Endothelial cell of umbilical vein (primary cell): Measurements from ENCODE around the gene OR10J5. TPM values are rescaled to one million over a fixed set of nuclear protein-coding genes. Genes with fewer than 3 reads are reported as not detected.

Experiments used
- BruUV-seq: library from RNA; stranded (reverse); fragments of 400-500 nt; replicated peaks from 2 replicates; lab custom pipeline; 2021; lab: Mats Ljungman, UMichigan
- CTCF ChIA-PET: fragments of 300-600, 350-600 bp; sonication (Branson Sonifier 250); formaldehyde crosslinking; loops from one replicate; lab custom pipeline; 2021; ENCODE audit warnings: antibody characterized with exemption, inconsistent platforms; lab: Charles Lee
- POLR2A ChIA-PET: fragments of 300-600, 350-600 bp; sonication (Branson Sonifier 250); formaldehyde crosslinking; loops from one replicate; lab custom pipeline; 2021; ENCODE audit warnings: antibody characterized with exemption, inconsistent platforms; lab: Charles Lee
- DNase-seq: peaks from one replicate; pipeline ENCODE4 v3.0.0-alpha.2; 2011; ENCODE audit warnings: low read depth, low spot score
- FAIRE-seq: peaks from 2 replicates; lab custom pipeline; 2011; peaks lifted over from hg19 to GRCh38; lab: Jason Lieb, UNC
- H2AFZ ChIP-seq: 2 replicates; pipeline ENCODE4 v1.6.0; 2012; ENCODE audit warnings: low read depth, low read length, control low read depth, inconsistent platforms
- H3K27ac ChIP-seq: 2 replicates; pipeline ENCODE4 v1.5.1; 2011; ENCODE audit warnings: low read depth, mild to moderate bottlenecking, control low read depth, low read length, moderate library complexity; ENCODE audit not compliant: insufficient read depth
- H3K27me3 ChIP-seq, 2 experiments: 2 replicates each; pipeline versions ENCODE4 v1.6.0 to v1.6.1; 2011; ENCODE audit warnings: low read length in 2 of 2, mixed read lengths in 1 of 2; ENCODE audit not compliant: control insufficient read depth in 2 of 2, insufficient read depth in 2 of 2
- H3K36me3 ChIP-seq, 2 experiments: 2 replicates in 1 of 2; 3 replicates in 1 of 2; pipeline ENCODE4 v1.5.1; 2011; ENCODE audit warnings: low read length in 2 of 2, mild to moderate bottlenecking in 1 of 2, moderate library complexity in 1 of 2; ENCODE audit not compliant: control insufficient read depth in 2 of 2, insufficient read depth in 2 of 2; ENCODE audit errors: extremely low read depth in 1 of 2
- H3K4me1 ChIP-seq: 3 replicates; pipeline ENCODE4 v1.5.1; 2011; ENCODE audit warnings: mild to moderate bottlenecking, low read length; ENCODE audit not compliant: control insufficient read depth, insufficient read depth; ENCODE audit errors: extremely low read depth
- H3K4me2 ChIP-seq: 2 replicates; pipeline ENCODE4 v1.6.1; 2011; ENCODE audit warnings: low read length, control low read depth, mixed read lengths; ENCODE audit not compliant: insufficient read depth
- H3K4me3 ChIP-seq, 3 experiments: fragments of 200-600 bp in 1 of 3; sonication (generic), shearing (Covaris generic) in 1 of 3; replicated peaks in 1 of 3; 2 replicates each; pipeline ENCODE4 v1.5.1; 2011 to 2016; ENCODE audit warnings: control low read depth in 3 of 3, low read length in 3 of 3, mild to moderate bottlenecking in 2 of 3, inconsistent platforms in 1 of 3, low read depth in 1 of 3, moderate library complexity in 1 of 3; ENCODE audit not compliant: insufficient read depth in 1 of 3
- H3K79me2 ChIP-seq: 2 replicates; pipeline ENCODE4 v1.6.0; 2012; ENCODE audit warnings: low read length, inconsistent platforms; ENCODE audit not compliant: control insufficient read depth, insufficient read depth
- H3K9ac ChIP-seq: replicated peaks from 2 replicates; pipeline ENCODE3; 2011; ENCODE audit warnings: low read length, control low read depth; ENCODE audit not compliant: insufficient read depth; ENCODE audit errors: extremely low read depth
- H3K9me1 ChIP-seq: replicated peaks from 3 replicates; pipeline ENCODE4 v1.6.0; 2011; ENCODE audit warnings: mild to moderate bottlenecking, low read length; ENCODE audit not compliant: control insufficient read depth, insufficient read depth; ENCODE audit errors: extremely low read depth
- H3K9me3 ChIP-seq: replicated peaks from 2 replicates; pipeline ENCODE4 v1.5.1; 2012; ENCODE audit warnings: low read length, inconsistent platforms; ENCODE audit not compliant: control insufficient read depth, insufficient read depth
- H4K20me1 ChIP-seq: replicated peaks from 2 replicates; pipeline ENCODE3; 2011; ENCODE audit warnings: mild to moderate bottlenecking, low read length; ENCODE audit not compliant: control insufficient read depth, insufficient read depth; ENCODE audit errors: extremely low read depth
- CTCF ChIP-seq, 2 donors: IDR thresholded peaks; 1 replicate in 1 of 2; 2 replicates in 1 of 2; pipeline ENCODE4 v1.5.1; 2011; ENCODE audit warnings: low read length in 2 of 2, mild to moderate bottlenecking in 2 of 2, moderate library complexity in 2 of 2, control low read depth in 1 of 2, inconsistent platforms in 1 of 2, low read depth in 1 of 2; ENCODE audit not compliant: insufficient read depth in 1 of 2; ENCODE audit errors: extremely low read depth in 1 of 2
- EZH2 ChIP-seq: IDR thresholded peaks from 2 replicates; pipeline ENCODE4 v1.6.1; 2012; ENCODE audit warnings: borderline replicate concordance, low read depth, mild to moderate bottlenecking, moderate library complexity, low read length, inconsistent platforms; ENCODE audit not compliant: severe bottlenecking
- FOS ChIP-seq: IDR thresholded peaks from 2 replicates; pipeline ENCODE4 v1.6.1; 2011; ENCODE audit warnings: mild to moderate bottlenecking, low read length, moderate library complexity, borderline replicate concordance; ENCODE audit not compliant: insufficient read depth
- GATA2 ChIP-seq: IDR thresholded peaks from 2 replicates; pipeline ENCODE4 v1.7.0; 2011; ENCODE audit warnings: low read depth, mild to moderate bottlenecking, moderate library complexity, mixed read lengths, low read length; ENCODE audit not compliant: insufficient read length, insufficient read depth
- JUN ChIP-seq: IDR thresholded peaks from 2 replicates; pipeline ENCODE4 v1.6.1; 2011; ENCODE audit warnings: borderline replicate concordance, low read depth; ENCODE audit not compliant: insufficient read length, insufficient read depth
- MAX ChIP-seq: IDR thresholded peaks from 2 replicates; pipeline ENCODE4 v1.6.1; 2011; ENCODE audit not compliant: insufficient read depth, insufficient read length
- MYC ChIP-seq: IDR thresholded peaks from one replicate; pipeline ENCODE4 v1.6.1; 2011; ENCODE audit warnings: mild to moderate bottlenecking, low read depth, low read length
- POLR2A ChIP-seq: IDR thresholded peaks from 2 replicates; pipeline ENCODE4 v1.6.1; 2012; ENCODE audit warnings: low read depth, mild to moderate bottlenecking, control low read depth, low read length
- POLR2AphosphoS5 ChIP-seq: IDR thresholded peaks from 2 replicates; pipeline ENCODE4 v1.6.1; 2012; ENCODE audit warnings: low read depth, mild to moderate bottlenecking, control low read depth, low read length, moderate library complexity; ENCODE audit not compliant: insufficient read depth
- dilution Hi-C: fragments of 300-500 bp; cut with MboI; formaldehyde crosslinking; loops from one replicate; pipeline ENCODE4 v1.15.0; 2019; ENCODE audit warnings: low sequenced_read_pairs; ENCODE audit not compliant: extremely low pct_ligation_motif_present
- intact Hi-C: fragments of 100-400 bp; cut with micrococcal nuclease; formaldehyde crosslinking; loops from one replicate; pipeline ENCODE4 v1.10.0; 2022
- polyA plus RNA-seq, 4 experiments: library from polyadenylated mRNA; depleted of rRNA in 3 of 4; stranded (reverse) in 3 of 4; unstranded in 1 of 4; fragments of >200 nt; gene quantifications; 2 replicates each; pipeline versions ENCODE4 v1.2.1 to v1.2.3, GENCODE V29; 2011 to 2012; ENCODE audit warnings: missing spikeins in 1 of 4
- total RNA-seq: library from RNA; stranded (reverse); gene quantifications from 2 replicates; pipeline ENCODE4 v1.2.3, GENCODE V29; 2021

The OR10J5 gene
- total and polyA plus RNA-seq, 2 donors (not counting 3 experiments of a cell fraction or from before 2014, with no cell fraction given), result not detected

GRCh38 chr1:159509440-159510228 lies 26.2 kb downstream of the OR10J5 start:
- POLR2A ChIA-PET, result no interaction called here
- CTCF ChIA-PET, result interaction anchor here (0.9 kb wide), 1 partner anchor 139 kb away, joined by 3 read pairs; no protein-coding TSS in a partner anchor

More at GRCh38 chr1:159509440-159510228, 26.2 kb downstream of the OR10J5 start:
- dilution Hi-C loops, result no loop called here
- H3K36me3 ChIP-seq, result no peaks in the 10 kb centered on the region
- H3K9me3 ChIP-seq, result no peaks in the 10 kb centered on the region
- no TSS peak for BruUV-seq
- H3K9ac ChIP-seq, result no peak overlapping the region
- no peaks in the 10 kb centered on the region for H3K9me1 ChIP-seq
- DNase-seq (no peak), FAIRE-seq (no peak)
- H3K79me2 ChIP-seq, result no peaks in the 10 kb centered on the region
- peaks cover 7% of the 10 kb centered on the region for H3K4me1 ChIP-seq
- H2AFZ ChIP-seq, result no peak overlapping the region
- intact Hi-C loops, result no loop called here
- H3K27ac ChIP-seq, result no peak overlapping the region
- no peak overlapping the region for H3K4me3 ChIP-seq
- H3K27me3 ChIP-seq, result no peaks in the 10 kb centered on the region
- H3K4me2 ChIP-seq, result no peak overlapping the region
- H4K20me1 ChIP-seq, result no peaks in the 10 kb centered on the region
- TF ChIP-seq EZH2 (no peak), GATA2 (no peak), MYC (no peak), POLR2AphosphoS5 (no peak), FOS (no peak), POLR2A (no peak), JUN (no peak), CTCF (IDR thresholded peaks at IDR 0.05; ENCODE audit: extremely low read depth in 1 of 2, insufficient read depth in 1 of 2, low read depth in 1 of 2, low read length in 2 of 2) (no peak), MAX (no peak)
